Tibial nerve (tissue), 4 donors: ENCODE data around the gene GPX2.

Source experiments
- EP300 ChIP-seq, 2 donors: sonication (generic); formaldehyde crosslinking; IDR thresholded peaks; one replicate each; pipeline ENCODE4 v1.6.1; 2017; ENCODE audit warnings: antibody characterized with exemption in 2 of 2, mild to moderate bottlenecking in 1 of 2
- POLR2A ChIP-seq, 2 donors: fragments of 450-650 bp; IDR thresholded peaks; one replicate each; pipeline ENCODE4 v1.6.1; 2017; ENCODE audit warnings: antibody characterized with exemption in 2 of 2, mild to moderate bottlenecking in 2 of 2, moderate library complexity in 2 of 2
- TF ChIP-seq, protein P1 (sequence below), 5 experiments: fragments of 200-600 bp in 3 of 5; fragments of 450-650 bp in 2 of 5; sonication (generic) in 3 of 5; IDR thresholded peaks; one replicate each; pipeline ENCODE4 v1.5.1; 2016 to 2019; ENCODE audit warnings: antibody characterized with exemption in 5 of 5, mild to moderate bottlenecking in 3 of 5, moderate library complexity in 2 of 5

- TF ChIP-seq, protein P1, sequence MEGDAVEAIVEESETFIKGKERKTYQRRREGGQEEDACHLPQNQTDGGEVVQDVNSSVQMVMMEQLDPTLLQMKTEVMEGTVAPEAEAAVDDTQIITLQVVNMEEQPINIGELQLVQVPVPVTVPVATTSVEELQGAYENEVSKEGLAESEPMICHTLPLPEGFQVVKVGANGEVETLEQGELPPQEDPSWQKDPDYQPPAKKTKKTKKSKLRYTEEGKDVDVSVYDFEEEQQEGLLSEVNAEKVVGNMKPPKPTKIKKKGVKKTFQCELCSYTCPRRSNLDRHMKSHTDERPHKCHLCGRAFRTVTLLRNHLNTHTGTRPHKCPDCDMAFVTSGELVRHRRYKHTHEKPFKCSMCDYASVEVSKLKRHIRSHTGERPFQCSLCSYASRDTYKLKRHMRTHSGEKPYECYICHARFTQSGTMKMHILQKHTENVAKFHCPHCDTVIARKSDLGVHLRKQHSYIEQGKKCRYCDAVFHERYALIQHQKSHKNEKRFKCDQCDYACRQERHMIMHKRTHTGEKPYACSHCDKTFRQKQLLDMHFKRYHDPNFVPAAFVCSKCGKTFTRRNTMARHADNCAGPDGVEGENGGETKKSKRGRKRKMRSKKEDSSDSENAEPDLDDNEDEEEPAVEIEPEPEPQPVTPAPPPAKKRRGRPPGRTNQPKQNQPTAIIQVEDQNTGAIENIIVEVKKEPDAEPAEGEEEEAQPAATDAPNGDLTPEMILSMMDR (IDR thresholded peaks at IDR 0.05): no peak
- no peak for TF ChIP-seq POLR2A (IDR thresholded peaks at IDR 0.05)
- TF ChIP-seq EP300 (IDR thresholded peaks at IDR 0.05): no peak
Observed at GRCh38 chr14:64906022-64906421, 36.5 kb downstream of the GPX2 start.
